H1 (cell line): ENCODE measurements around the gene CMKLR1. TPM values are rescaled to one million over a fixed set of nuclear protein-coding genes. Genes with fewer than 3 reads are reported as not detected.

Experiments used
- CTCF ChIA-PET: fragments of 300-600 bp; sonication (Branson Sonifier 250); formaldehyde crosslinking; loops from one replicate; lab custom pipeline; 2021; ENCODE audit not compliant: partially characterized antibody; lab: Charles Lee
- POLR2A ChIA-PET: fragments of 300-600 bp; sonication (Branson Sonifier 250); formaldehyde crosslinking; loops from one replicate; lab custom pipeline; 2021; ENCODE audit warnings: inconsistent platforms; ENCODE audit not compliant: partially characterized antibody; lab: Charles Lee
- DNase-seq, 2 experiments: peaks; one replicate each; pipeline versions ENCODE4 v3.0.0 to v3.0.0-alpha.2; 2010 to 2022; ENCODE audit warnings: low spot score in 2 of 2, low read depth in 1 of 2, mixed read lengths in 1 of 2
- FAIRE-seq: peaks from 2 replicates; lab custom pipeline; 2011; peaks lifted over from hg19 to GRCh38; lab: Jason Lieb, UNC
- H2AFZ ChIP-seq: 2 replicates; pipeline ENCODE4 v1.8.1; 2012; ENCODE audit warnings: low read length, inconsistent platforms
- H2AK5ac ChIP-seq: 2 replicates; pipeline ENCODE4 v1.6.1; 2013; ENCODE audit warnings: low read depth, low read length
- H2BK120ac ChIP-seq: replicated peaks from 2 replicates; pipeline ENCODE3; 2013; ENCODE audit warnings: low read depth, low read length, inconsistent platforms
- H2BK12ac ChIP-seq: 2 replicates; pipeline ENCODE4 v1.6.1; 2013; ENCODE audit warnings: low read depth, low read length
- H2BK15ac ChIP-seq: 2 replicates; pipeline ENCODE4 v1.6.1; 2013; ENCODE audit warnings: low read length
- H2BK20ac ChIP-seq: 2 replicates; pipeline ENCODE4 v1.6.1; 2013; ENCODE audit warnings: low read length
- H2BK5ac ChIP-seq: 2 replicates; pipeline ENCODE4 v1.6.1; 2013; ENCODE audit warnings: low read depth, low read length
- H3K14ac ChIP-seq: 2 replicates; pipeline ENCODE4 v1.6.1; 2013; ENCODE audit warnings: inconsistent platforms; ENCODE audit not compliant: insufficient read length
- H3K18ac ChIP-seq: 2 replicates; pipeline ENCODE4 v1.6.1; 2013; ENCODE audit warnings: low read length; ENCODE audit errors: extremely low read depth
- H3K23ac ChIP-seq: 2 replicates; pipeline ENCODE4 v1.6.1; 2013; ENCODE audit warnings: inconsistent platforms; ENCODE audit not compliant: insufficient read length
- H3K23me2 ChIP-seq: 2 replicates; pipeline ENCODE4 v1.6.1; 2013; ENCODE audit warnings: low read depth, low read length
- H3K27ac ChIP-seq: 2 replicates; pipeline ENCODE4 v1.6.1; 2011; ENCODE audit warnings: low read depth, low read length, inconsistent platforms
- H3K27me3 ChIP-seq, 4 experiments: replicated peaks in 1 of 4; 1 replicate in 1 of 4; 2 replicates in 3 of 4; pipeline versions ENCODE4 v1.6.1 to v1.8.1; 2011 to 2013; ENCODE audit warnings: low read length in 3 of 4, mild to moderate bottlenecking in 3 of 4, inconsistent platforms in 2 of 4, mixed read lengths in 2 of 4, moderate library complexity in 1 of 4; ENCODE audit not compliant: control insufficient read depth in 3 of 4, insufficient read depth in 3 of 4; ENCODE audit errors: extremely low read depth in 1 of 4
- H3K36me3 ChIP-seq, 4 experiments: 2 replicates each; pipeline versions ENCODE4 v1.6.1 to v1.8.1; 2011 to 2013; ENCODE audit warnings: mild to moderate bottlenecking in 4 of 4, low read length in 3 of 4, moderate library complexity in 2 of 4, control low read depth in 1 of 4, inconsistent platforms in 1 of 4; ENCODE audit not compliant: insufficient read depth in 4 of 4, control insufficient read depth in 2 of 4
- H3K4ac ChIP-seq: replicated peaks from 2 replicates; pipeline ENCODE3; 2013; ENCODE audit warnings: low read length, low read depth, mixed read lengths, inconsistent platforms; ENCODE audit not compliant: insufficient read length
- H3K4me1 ChIP-seq, 4 experiments: replicated peaks in 1 of 4; 1 replicate in 1 of 4; 2 replicates in 3 of 4; pipeline versions ENCODE4 v1.6.1 to v1.8.1; 2011 to 2013; ENCODE audit warnings: low read length in 3 of 4, inconsistent platforms in 2 of 4, mixed read lengths in 1 of 4; ENCODE audit not compliant: insufficient read depth in 4 of 4, control insufficient read depth in 3 of 4
- H3K4me2 ChIP-seq, 2 experiments: 2 replicates each; pipeline versions ENCODE4 v1.6.1 to v1.8.1; 2011 to 2013; ENCODE audit warnings: low read depth in 2 of 2, low read length in 2 of 2, control low read depth in 1 of 2, inconsistent platforms in 1 of 2, mild to moderate bottlenecking in 1 of 2; ENCODE audit not compliant: insufficient read depth in 1 of 2
- H3K4me3 ChIP-seq, 4 experiments: fragments of 200-600, 300-600 bp in 1 of 4; sonication (generic), shearing (Covaris generic), sonication (Bioruptor Twin) in 1 of 4; 2 replicates each; pipeline versions ENCODE4 v1.5.1 to v1.8.1; 2011 to 2016; ENCODE audit warnings: low read length in 4 of 4, low read depth in 3 of 4, control low read depth in 2 of 4, inconsistent platforms in 2 of 4, mild to moderate bottlenecking in 2 of 4, mixed read lengths in 1 of 4, moderate library complexity in 1 of 4; ENCODE audit not compliant: insufficient read depth in 2 of 4; ENCODE audit errors: extremely low read depth in 1 of 4
- H3K56ac ChIP-seq: replicated peaks from 2 replicates; pipeline ENCODE3; 2013; ENCODE audit warnings: low read depth, mild to moderate bottlenecking, mixed read lengths, low read length, inconsistent platforms; ENCODE audit not compliant: insufficient read length
- H3K79me1 ChIP-seq: 2 replicates; pipeline ENCODE4 v1.6.1; 2013; ENCODE audit warnings: low read depth, low read length, control low read depth
- H3K79me2 ChIP-seq, 2 experiments: 2 replicates each; pipeline versions ENCODE4 v1.6.1 to v1.8.1; 2012 to 2013; ENCODE audit warnings: low read length in 2 of 2, mild to moderate bottlenecking in 2 of 2, inconsistent platforms in 1 of 2; ENCODE audit not compliant: insufficient read depth in 2 of 2, control insufficient read depth in 1 of 2
- H3K9ac ChIP-seq, 4 experiments: replicated peaks in 1 of 4; 1 replicate in 1 of 4; 2 replicates in 3 of 4; pipeline versions ENCODE4 v1.6.1 to v1.8.1; 2011 to 2013; ENCODE audit warnings: low read depth in 3 of 4, low read length in 3 of 4, control low read depth in 2 of 4, mild to moderate bottlenecking in 2 of 4, moderate library complexity in 2 of 4, inconsistent platforms in 1 of 4; ENCODE audit errors: extremely low read depth in 1 of 4
- H3K9me3 ChIP-seq, 2 experiments: 2 replicates each; pipeline versions ENCODE4 v1.6.1 to v1.8.1; 2012 to 2013; ENCODE audit warnings: mild to moderate bottlenecking in 2 of 2, moderate library complexity in 2 of 2, control low read depth in 1 of 2, inconsistent platforms in 1 of 2, low read depth in 1 of 2, low read length in 1 of 2, mixed read lengths in 1 of 2; ENCODE audit not compliant: insufficient read depth in 2 of 2
- H4K20me1 ChIP-seq, 2 experiments: replicated peaks in 1 of 2; 2 replicates each; pipeline versions ENCODE3 to v1.8.1; 2011 to 2013; ENCODE audit warnings: inconsistent platforms in 2 of 2, low read length in 2 of 2, mild to moderate bottlenecking in 1 of 2; ENCODE audit not compliant: insufficient read depth in 2 of 2, control insufficient read depth in 1 of 2
- H4K5ac ChIP-seq: 2 replicates; pipeline ENCODE4 v1.6.1; 2013; ENCODE audit warnings: low read length, low read depth, mixed read lengths, inconsistent platforms; ENCODE audit not compliant: insufficient read length
- H4K8ac ChIP-seq: 2 replicates; pipeline ENCODE4 v1.8.0; 2013; ENCODE audit warnings: mild to moderate bottlenecking, moderate library complexity, low read length, inconsistent platforms; ENCODE audit not compliant: insufficient read depth; ENCODE audit errors: extremely low read depth
- H4K91ac ChIP-seq: replicated peaks from 2 replicates; pipeline ENCODE3; 2013; ENCODE audit warnings: low read length, mixed read lengths, inconsistent platforms; ENCODE audit not compliant: insufficient read length
- ATF2 ChIP-seq: IDR thresholded peaks from 2 replicates; pipeline ENCODE4 v1.6.1; 2012; ENCODE audit warnings: low read length, inconsistent platforms
- BACH1 ChIP-seq: IDR thresholded peaks from 2 replicates; pipeline ENCODE4 v1.6.1; 2012; ENCODE audit warnings: low read length, improper control_type of control experiment
- CBX5 ChIP-seq: fragments of 300-800, 300-1000 bp; sonication (generic); IDR thresholded peaks from 2 replicates; pipeline ENCODE4 v1.7.1; 2016; ENCODE audit warnings: antibody characterized with exemption, low read length, low read depth
- FOSL1 ChIP-seq: IDR thresholded peaks from 2 replicates; pipeline ENCODE4 v1.6.1; 2011; ENCODE audit warnings: mild to moderate bottlenecking, low read depth, low read length, moderate library complexity; ENCODE audit not compliant: insufficient read depth
- HDAC6 ChIP-seq: IDR thresholded peaks from one replicate; pipeline ENCODE4 v1.7.1; 2012; ENCODE audit warnings: low read depth, mild to moderate bottlenecking, inconsistent platforms, low read length, moderate library complexity
- KDM4A ChIP-seq: IDR thresholded peaks from one replicate; pipeline ENCODE4 v1.7.1; 2012; ENCODE audit warnings: low read depth, mild to moderate bottlenecking, moderate library complexity, low read length, inconsistent platforms; ENCODE audit not compliant: severe bottlenecking
- NANOG ChIP-seq: IDR thresholded peaks from 2 replicates; pipeline ENCODE4 v1.6.1; 2011; ENCODE audit warnings: low read length, low read depth, mild to moderate bottlenecking, inconsistent platforms; ENCODE audit not compliant: insufficient read depth, poor library complexity, severe bottlenecking
- RXRA ChIP-seq: IDR thresholded peaks from 2 replicates; pipeline ENCODE4 v1.6.1; 2011; ENCODE audit warnings: low read depth, mild to moderate bottlenecking, low read length, moderate library complexity; ENCODE audit not compliant: insufficient read depth
- SP2 ChIP-seq: IDR thresholded peaks from 2 replicates; pipeline ENCODE4 v1.6.1; 2012; ENCODE audit warnings: mild to moderate bottlenecking, low read length, inconsistent platforms
- WGBS, 2 experiments: shearing (Covaris generic) in 1 of 2; methylation state at CpG; one replicate each; pipeline versions ENCODE4 v1.1.6 to v1.1.7; 2013 to 2015; ENCODE audit warnings: low lambda C conversion rate in 2 of 2, mixed read lengths in 2 of 2, inconsistent platforms in 1 of 2, low coverage in 1 of 2, missing lambda C conversion rate in 1 of 2; ENCODE audit not compliant: insufficient replicate concordance in 2 of 2, insufficient coverage in 1 of 2, insufficient read length in 1 of 2; ENCODE audit errors: extremely low coverage in 1 of 2, missing lambda C conversion rate in 1 of 2; 5-methylcytosine and 5-hydroxymethylcytosine counted together
- polyA plus RNA-seq, 7 experiments: library from polyadenylated mRNA; depleted of rRNA in 3 of 7; stranded (reverse) in 5 of 7; unstranded in 2 of 7; fragments of >200 nt in 5 of 7; fragments of 200-250 nt in 2 of 7; gene quantifications; 1 replicate in 5 of 7; 2 replicates in 1 of 7; 4 replicates in 1 of 7; pipeline versions ENCODE4 v1.2.1 to v1.2.3, GENCODE V29; 2011 to 2013; ENCODE audit warnings: missing spikeins in 2 of 7, mixed read lengths in 2 of 7
- total RNA-seq: library from RNA; stranded (reverse); fragmentation: NEBNext Ultra II Directional; extraction: Animal tissue kit (Norgen Biotek cat#: 25700); gene quantifications from 2 replicates; pipeline ENCODE4 v1.2.1, GENCODE V29; 2021

Gene CMKLR1
- total and polyA plus RNA-seq, 2 of the 8 experiments (the other 6 are each of a cell fraction or from before 2014, with no cell fraction given), result 2.1 to 2.8 TPM

DNA sequence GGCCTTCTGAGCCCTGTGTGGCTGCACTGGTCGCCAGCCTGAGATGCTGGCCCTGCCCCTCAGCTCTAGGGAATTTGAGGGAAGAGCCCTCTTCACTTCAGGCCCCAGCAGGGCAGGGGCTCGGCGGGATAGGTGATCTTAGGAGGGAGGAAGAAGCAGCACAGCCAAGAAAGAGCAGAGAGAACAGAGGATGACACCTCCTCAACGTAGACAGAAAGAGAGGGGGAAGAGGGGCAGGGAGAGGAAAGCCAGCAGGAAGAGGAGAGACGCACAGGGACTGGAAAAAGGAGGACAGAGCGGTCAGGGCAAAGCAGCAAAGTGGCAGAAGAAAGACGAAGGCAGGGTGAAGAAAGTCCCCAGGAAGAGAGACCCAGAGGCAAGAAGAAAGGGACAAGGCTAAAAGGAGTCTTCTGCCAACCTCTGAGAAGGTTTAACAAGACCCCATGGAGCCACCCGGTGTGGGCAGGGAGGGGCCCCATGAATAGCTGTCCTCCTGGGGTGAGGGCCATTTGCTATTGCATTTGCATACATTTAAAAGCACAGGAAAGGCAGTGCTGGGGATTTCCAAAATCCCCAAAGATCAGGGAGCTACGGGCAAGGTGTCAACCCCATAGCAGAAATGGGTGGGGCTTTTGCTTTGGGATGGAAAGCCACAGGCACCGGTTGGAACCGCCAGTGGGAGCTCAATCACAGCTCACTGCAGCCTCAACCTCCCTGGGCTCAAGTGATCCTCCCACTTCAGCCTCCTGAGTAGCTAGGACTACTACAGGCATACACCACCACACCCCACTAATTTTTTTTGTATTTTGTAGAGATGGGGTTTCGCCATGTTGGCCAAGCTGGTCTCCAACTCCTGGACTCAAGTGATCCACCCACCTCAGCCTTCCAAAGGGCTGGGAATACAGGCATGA is 22.7 kb downstream of the CMKLR1 start:
- H3K4me1 ChIP-seq, result peaks cover 12 to 35% (median 22%) of the 10 kb centered on the region in 4 experiments
- 17% methylated on average over 12 of the region's 12 CpGs; no CpG with 5 or more reads in 1 of the 2 experiments for WGBS, 2 experiments
- H2BK5ac ChIP-seq, result peak overlapping the region; percentile 93
- ChIA-PET CTCF (interaction anchor here (0.7 to 3.1 kb wide), 17 partner anchors 10 to 255 kb away, joined by 3 to 11 read pairs (median 3); no protein-coding TSS in a partner anchor), POLR2A (interaction anchor here (1.7 to 2.2 kb wide), 2 partner anchors 9 to 12 kb away, joined by 6 to 15 read pairs; no protein-coding TSS in a partner anchor)
- FAIRE-seq (no peak), DNase-seq (peak in 1 of 2 experiments; percentile 46)
- peak overlapping the region; percentile 95 for H2BK120ac ChIP-seq
- no peaks in the 10 kb centered on the region for H3K23me2 ChIP-seq
- peak overlapping the region; percentile 63 for H4K5ac ChIP-seq
- no peak overlapping the region for H2AFZ ChIP-seq
- H3K23ac ChIP-seq, result no peak overlapping the region
- peak overlapping the region; percentile 96 for H4K91ac ChIP-seq
- peak overlapping the region; percentile 91 for H2BK12ac ChIP-seq
- H3K9ac ChIP-seq, result peak overlapping the region in 1 of 4 experiments; percentile 10; a peak in 3 of 7 replicates
- H3K36me3 ChIP-seq, result no peaks in the 10 kb centered on the region; a peak in 1 of 8 replicates
- peak overlapping the region; percentile 95 for H2BK20ac ChIP-seq
- no peaks in the 10 kb centered on the region for H3K79me2 ChIP-seq
- no peaks in the 10 kb centered on the region for H3K27me3 ChIP-seq
- peak overlapping the region; percentile 24 for H3K56ac ChIP-seq
- H3K79me1 ChIP-seq, result no peaks in the 10 kb centered on the region
- H3K9me3 ChIP-seq, result no peaks in the 10 kb centered on the region
- H4K8ac ChIP-seq, result no peak overlapping the region
- H3K14ac ChIP-seq, result no peak overlapping the region
- peak overlapping the region; percentile 76; the same call in 1 of the 2 replicates for H2BK15ac ChIP-seq
- H2AK5ac ChIP-seq, result peak overlapping the region; percentile 66; the same call in 1 of the 2 replicates
- H3K4ac ChIP-seq, result peak overlapping the region; percentile 73
- peak overlapping the region; percentile 76; the same call in 1 of the 2 replicates for H3K27ac ChIP-seq
- H3K4me2 ChIP-seq, result peak overlapping the region; percentile 61 to 63
- H3K18ac ChIP-seq, result peak overlapping the region; percentile 80
- peak overlapping the region in 1 of 4 experiments; percentile 15; a peak in 1 of 8 replicates for H3K4me3 ChIP-seq
- no peaks in the 10 kb centered on the region for H4K20me1 ChIP-seq
- TF ChIP-seq ATF2 (no peak; the same call in 1 of the 2 replicates), SP2 (no peak), BACH1 (no peak), CBX5 (no peak), KDM4A (no peak), NANOG (peak; percentile 89), FOSL1 (no peak), RXRA (no peak), HDAC6 (no peak)
